ENCODE data around the gene HES5. TPM values are rescaled to one million over a fixed set of nuclear protein-coding genes. Genes with fewer than 3 reads are reported as not detected.
"Not testable (repeated sequence)": the region's sequence is repeated elsewhere in the genome, so short reads cannot be mapped to it uniquely, and the experiment has no call there.

HES5 gene
- total RNA-seq, 1 donor from 2014 or later = 21.2 TPM

DNA sequence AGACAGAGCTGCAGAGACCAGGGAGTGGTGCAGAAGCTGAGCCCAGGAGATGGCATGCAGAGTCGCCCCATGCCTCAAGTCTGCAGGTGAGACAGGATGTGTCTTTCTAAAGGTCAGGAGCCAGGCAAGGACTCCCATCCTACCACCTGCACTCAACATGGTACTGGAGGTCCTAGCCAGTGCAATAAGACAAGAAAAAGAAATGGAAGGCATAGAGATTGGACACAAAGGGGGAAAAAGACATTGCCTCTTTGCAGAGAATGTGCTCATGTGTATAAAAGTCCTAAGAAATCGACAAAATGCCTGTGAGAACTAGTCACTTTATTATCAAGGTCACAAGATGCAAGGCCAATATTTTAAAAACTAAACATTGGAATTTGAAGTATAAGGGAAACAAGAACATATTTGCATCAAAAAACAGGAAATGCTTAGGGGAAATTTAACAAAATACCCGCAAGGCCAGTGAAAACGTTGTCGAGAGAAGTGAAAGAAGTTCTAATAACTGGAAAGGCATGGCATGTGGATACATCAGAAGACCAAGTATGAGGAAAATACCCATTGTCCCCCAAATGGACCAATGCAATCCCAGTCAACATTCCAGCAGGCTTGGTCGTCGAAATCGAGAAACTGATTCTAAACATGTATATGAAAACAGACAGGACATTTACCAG lies 43.3 kb upstream of the HES5 start:
- no peak for DNase-seq
- Mint-ChIP-seq H3K27ac (ENCODE audit: unreplicated experiment) (no peak overlapping the region), H3K27me3 (ENCODE audit: unreplicated experiment) (peaks cover 6% of the 10 kb centered on the region), H3K4me1 (ENCODE audit: low read depth, unreplicated experiment) (no peaks in the 10 kb centered on the region), H3K9me3 (ENCODE audit: unreplicated experiment) (peaks cover 9% of the 10 kb centered on the region), H3K36me3 (ENCODE audit: unreplicated experiment) (peaks cover 14% of the 10 kb centered on the region), H3K4me3 (ENCODE audit: unreplicated experiment) (no peak overlapping the region)
- TF ChIP-seq, protein P1, sequence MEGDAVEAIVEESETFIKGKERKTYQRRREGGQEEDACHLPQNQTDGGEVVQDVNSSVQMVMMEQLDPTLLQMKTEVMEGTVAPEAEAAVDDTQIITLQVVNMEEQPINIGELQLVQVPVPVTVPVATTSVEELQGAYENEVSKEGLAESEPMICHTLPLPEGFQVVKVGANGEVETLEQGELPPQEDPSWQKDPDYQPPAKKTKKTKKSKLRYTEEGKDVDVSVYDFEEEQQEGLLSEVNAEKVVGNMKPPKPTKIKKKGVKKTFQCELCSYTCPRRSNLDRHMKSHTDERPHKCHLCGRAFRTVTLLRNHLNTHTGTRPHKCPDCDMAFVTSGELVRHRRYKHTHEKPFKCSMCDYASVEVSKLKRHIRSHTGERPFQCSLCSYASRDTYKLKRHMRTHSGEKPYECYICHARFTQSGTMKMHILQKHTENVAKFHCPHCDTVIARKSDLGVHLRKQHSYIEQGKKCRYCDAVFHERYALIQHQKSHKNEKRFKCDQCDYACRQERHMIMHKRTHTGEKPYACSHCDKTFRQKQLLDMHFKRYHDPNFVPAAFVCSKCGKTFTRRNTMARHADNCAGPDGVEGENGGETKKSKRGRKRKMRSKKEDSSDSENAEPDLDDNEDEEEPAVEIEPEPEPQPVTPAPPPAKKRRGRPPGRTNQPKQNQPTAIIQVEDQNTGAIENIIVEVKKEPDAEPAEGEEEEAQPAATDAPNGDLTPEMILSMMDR (IDR thresholded peaks at IDR 0.05; ENCODE audit: partially characterized antibody, unreplicated experiment) = no peak

GRCh38 chr1:2571348-2571747 lies 41.3 kb upstream of the HES5 start:
- DNase-seq = no peak
- no peak overlapping the region for H3K4me3 Mint-ChIP-seq (ENCODE audit: unreplicated experiment)
- H3K36me3 Mint-ChIP-seq (ENCODE audit: unreplicated experiment) = peaks cover 14% of the 10 kb centered on the region
- H3K4me1 Mint-ChIP-seq (ENCODE audit: low read depth, unreplicated experiment) = no peaks in the 10 kb centered on the region
- peaks cover 9% of the 10 kb centered on the region for H3K9me3 Mint-ChIP-seq (ENCODE audit: unreplicated experiment)
- no peak overlapping the region for H3K27ac Mint-ChIP-seq (ENCODE audit: unreplicated experiment)
- peaks cover 4% of the 10 kb centered on the region for H3K27me3 Mint-ChIP-seq (ENCODE audit: unreplicated experiment)
- TF ChIP-seq, protein P1 (IDR thresholded peaks at IDR 0.05; ENCODE audit: partially characterized antibody, unreplicated experiment) = no peak

- Mint-ChIP-seq H3K27me3 (ENCODE audit: unreplicated experiment) (peaks cover 4% of the 10 kb centered on the region), H3K9me3 (ENCODE audit: unreplicated experiment) (peaks cover 9% of the 10 kb centered on the region), H3K36me3 (ENCODE audit: unreplicated experiment) (peaks cover 14% of the 10 kb centered on the region), H3K27ac (ENCODE audit: unreplicated experiment) (no peak overlapping the region), H3K4me3 (ENCODE audit: unreplicated experiment) (no peak overlapping the region), H3K4me1 (ENCODE audit: low read depth, unreplicated experiment) (no peaks in the 10 kb centered on the region)
- TF ChIP-seq, protein P1 (IDR thresholded peaks at IDR 0.05; ENCODE audit: partially characterized antibody, unreplicated experiment) = no peak
- no peak for DNase-seq
Measured at GRCh38 chr1:2570332-2570731, 40.3 kb upstream of the HES5 start.

- not testable (repeated sequence) for H3K9me3 Mint-ChIP-seq (ENCODE audit: unreplicated experiment); H3K27me3 Mint-ChIP-seq (ENCODE audit: unreplicated experiment); H3K27ac Mint-ChIP-seq (ENCODE audit: unreplicated experiment); DNase-seq; H3K4me1 Mint-ChIP-seq (ENCODE audit: low read depth, unreplicated experiment); H3K4me3 Mint-ChIP-seq (ENCODE audit: unreplicated experiment)
- peaks cover 14% of the 10 kb centered on the region for H3K36me3 Mint-ChIP-seq (ENCODE audit: unreplicated experiment)
Measured at GRCh38 chr1:2569703-2570102, 39.6 kb upstream of the HES5 start.

DNA sequence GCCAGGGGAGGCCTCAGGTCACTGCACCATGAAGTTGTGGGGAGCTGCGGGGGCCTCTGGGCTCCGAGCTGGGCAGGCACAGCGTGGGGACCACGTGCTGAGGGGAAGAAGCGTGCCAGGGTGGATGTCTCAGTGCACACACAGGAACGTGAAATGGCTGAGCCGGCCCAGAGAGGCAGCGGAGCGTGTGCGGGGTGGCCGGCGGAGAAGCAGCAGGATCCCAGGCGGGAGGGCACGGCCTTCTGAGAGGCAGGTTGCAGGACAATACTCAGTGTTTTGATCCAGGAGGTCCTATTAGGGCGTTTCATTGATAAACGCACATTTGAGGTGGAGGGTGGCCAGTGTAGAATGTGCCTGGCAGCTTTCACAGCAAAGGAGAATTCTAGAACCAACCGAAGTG lies 39.0 kb upstream of the HES5 start:
- Mint-ChIP-seq H3K9me3 (ENCODE audit: unreplicated experiment) (peaks cover 9% of the 10 kb centered on the region), H3K27me3 (ENCODE audit: unreplicated experiment) (peaks cover 4% of the 10 kb centered on the region), H3K4me1 (ENCODE audit: low read depth, unreplicated experiment) (peaks cover 2% of the 10 kb centered on the region), H3K36me3 (ENCODE audit: unreplicated experiment) (peaks cover 14% of the 10 kb centered on the region), H3K27ac (ENCODE audit: unreplicated experiment) (no peak overlapping the region), H3K4me3 (ENCODE audit: unreplicated experiment) (no peak overlapping the region)
- TF ChIP-seq, protein P1 (IDR thresholded peaks at IDR 0.05; ENCODE audit: partially characterized antibody, unreplicated experiment) = no peak
- DNase-seq = no peak

- H3K36me3 Mint-ChIP-seq (ENCODE audit: unreplicated experiment); DNase-seq; H3K4me3 Mint-ChIP-seq (ENCODE audit: unreplicated experiment); H3K27me3 Mint-ChIP-seq (ENCODE audit: unreplicated experiment); H3K9me3 Mint-ChIP-seq (ENCODE audit: unreplicated experiment); H3K27ac Mint-ChIP-seq (ENCODE audit: unreplicated experiment); H3K4me1 Mint-ChIP-seq (ENCODE audit: low read depth, unreplicated experiment): not testable (repeated sequence)
Measured at GRCh38 chr1:2568187-2568816, 38.2 kb upstream of the HES5 start.

Data from glutamatergic neuron (in vitro differentiated cells).